ENCODE data around the gene KCNS3. TPM values are rescaled to one million over a fixed set of nuclear protein-coding genes. Genes with fewer than 3 reads are reported as not detected.
A peak's percentile ranks its signal among the peaks of the same experiment; 100 is the strongest.

KCNS3 gene
- total RNA-seq, 1 donor from 2014 or later: 10.0 TPM

GRCh38 chr2:17972991-17973390, 94.5 kb downstream of the KCNS3 start:
- H3K36me3 ChIP-seq: no peaks in the 10 kb centered on the region
- H2AFZ ChIP-seq (replicated peaks): no peak overlapping the region
- no peak overlapping the region for H3K27ac ChIP-seq
- no peak overlapping the region for H3K4me3 ChIP-seq
- Mint-ChIP-seq H3K36me3 (no peaks in the 10 kb centered on the region), H3K9me3 (no peaks in the 10 kb centered on the region), H3K4me1 (peaks cover 7% of the 10 kb centered on the region), H3K4me3 (no peak overlapping the region), H3K27me3 (ENCODE audit: insufficient read depth, low read depth) (peaks cover 2% of the 10 kb centered on the region), H3K27ac (no peak overlapping the region)
- no peaks in the 10 kb centered on the region for H3F3A ChIP-seq (ENCODE audit: low read depth)
- H4K20me1 ChIP-seq (ENCODE audit: low read depth): no peaks in the 10 kb centered on the region
- no peaks in the 10 kb centered on the region for H3K27me3 ChIP-seq
- H3K4me2 ChIP-seq: no peak overlapping the region
- H3K79me2 ChIP-seq (ENCODE audit: low read depth): no peaks in the 10 kb centered on the region
- DNase-seq (ENCODE audit: low spot score): no peak
- H3K4me1 ChIP-seq: peaks cover 5% of the 10 kb centered on the region
- TF ChIP-seq EZH2phosphoT487 (IDR thresholded peaks at IDR 0.05): no peak
- no peak for TF ChIP-seq CTCF (IDR thresholded peaks at IDR 0.05)
- TF ChIP-seq EZH2 (IDR thresholded peaks at IDR 0.05): no peak
- no peaks in the 10 kb centered on the region for H3K9me3 ChIP-seq (ENCODE audit: low read depth)
- H3K9ac ChIP-seq: no peak overlapping the region

GRCh38 chr2:17975401-17975800, 96.9 kb downstream of the KCNS3 start:
- Histone ChIP-seq H3K4me3 (no peak overlapping the region), H3K36me3 (no peaks in the 10 kb centered on the region), H3K4me2 (no peak overlapping the region), H4K20me1 (ENCODE audit: low read depth) (no peaks in the 10 kb centered on the region), H3K9ac (no peak overlapping the region), H3K9me3 (ENCODE audit: low read depth) (no peaks in the 10 kb centered on the region), H3K27me3 (no peaks in the 10 kb centered on the region), H3K4me1 (peaks cover 5% of the 10 kb centered on the region), H3K79me2 (ENCODE audit: low read depth) (no peaks in the 10 kb centered on the region), H3K27ac (no peak overlapping the region), H2AFZ (replicated peaks) (no peak overlapping the region), H3F3A (ENCODE audit: low read depth) (no peaks in the 10 kb centered on the region)
- Mint-ChIP-seq H3K36me3 (no peaks in the 10 kb centered on the region), H3K4me3 (no peak overlapping the region), H3K9me3 (no peaks in the 10 kb centered on the region), H3K27ac (no peak overlapping the region), H3K27me3 (ENCODE audit: insufficient read depth, low read depth) (no peaks in the 10 kb centered on the region), H3K4me1 (peaks cover 7% of the 10 kb centered on the region)
- no peak for TF ChIP-seq EZH2phosphoT487 (IDR thresholded peaks at IDR 0.05)
- TF ChIP-seq CTCF (IDR thresholded peaks at IDR 0.05): no peak
- no peak for TF ChIP-seq EZH2 (IDR thresholded peaks at IDR 0.05)
- no peak for DNase-seq (ENCODE audit: low spot score)

- no peak for DNase-seq (ENCODE audit: low spot score)
- Histone ChIP-seq H3K4me2 (no peak overlapping the region), H3K36me3 (no peaks in the 10 kb centered on the region), H3F3A (ENCODE audit: low read depth) (no peaks in the 10 kb centered on the region), H2AFZ (replicated peaks) (peak overlapping the region; percentile 84), H3K9ac (no peak overlapping the region), H3K27me3 (no peaks in the 10 kb centered on the region), H3K9me3 (ENCODE audit: low read depth) (no peaks in the 10 kb centered on the region), H3K4me3 (no peak overlapping the region), H3K4me1 (peaks cover 5% of the 10 kb centered on the region), H3K79me2 (ENCODE audit: low read depth) (no peaks in the 10 kb centered on the region), H3K27ac (no peak overlapping the region), H4K20me1 (ENCODE audit: low read depth) (no peaks in the 10 kb centered on the region)
- peak overlapping the region; percentile 35 for H3K27ac Mint-ChIP-seq
- TF ChIP-seq EZH2phosphoT487 (IDR thresholded peaks at IDR 0.05) (no peak), CTCF (IDR thresholded peaks at IDR 0.05) (no peak), EZH2 (IDR thresholded peaks at IDR 0.05) (no peak)
- no peaks in the 10 kb centered on the region for H3K27me3 Mint-ChIP-seq (ENCODE audit: insufficient read depth, low read depth)
- no peak overlapping the region for H3K4me3 Mint-ChIP-seq
- H3K4me1 Mint-ChIP-seq: peaks cover 7% of the 10 kb centered on the region
- no peaks in the 10 kb centered on the region for H3K9me3 Mint-ChIP-seq
- no peaks in the 10 kb centered on the region for H3K36me3 Mint-ChIP-seq
Measured at GRCh38 chr2:17976871-17977746, 98.6 kb downstream of the KCNS3 start.

Measured in neural progenitor cell (in vitro differentiated cells).